Measurements from ENCODE around the gene GATM.

Gene GATM

GRCh38 chr15:45378149-45378912 lies at the start of gene GATM:
Gene GATM (minus strand): TSS chr15:45378544. CDS start chr15:45378453, 91 bp downstream.
- peak in 1 of 2 experiments; percentile 42 for DNase-seq

- no peak for DNase-seq
Observed at GRCh38 chr15:45427085-45427484, 48.7 kb upstream of the GATM start.

GRCh38 chr15:45425135-45425534 lies 46.8 kb upstream of the GATM start:
- no peak for DNase-seq

- no peak for DNase-seq
Observed at GRCh38 chr15:45424429-45424828, 46.1 kb upstream of the GATM start.

- no peak for DNase-seq
Observed at GRCh38 chr15:45417303-45417950, 39.1 kb upstream of the GATM start.

- no peak for DNase-seq
Observed at GRCh38 chr15:45414215-45414885, 36.0 kb upstream of the GATM start.

- DNase-seq = no peak
Observed at GRCh38 chr15:45409596-45409995, 31.3 kb upstream of the GATM start.

- no peak for DNase-seq
Observed at GRCh38 chr15:45407786-45408185, 29.4 kb upstream of the GATM start.

GRCh38 chr15:45402955-45403877 lies 24.9 kb upstream of the GATM start:
- no peak for DNase-seq

- peak; percentile 88 to 97 for DNase-seq
Observed at GRCh38 chr15:45402162-45402954, 24.0 kb upstream of the GATM start.

- peak in 1 of 2 experiments; percentile 28 for DNase-seq
Observed at GRCh38 chr15:45401665-45402161, 23.4 kb upstream of the GATM start.

- peak; percentile 13 to 64 for DNase-seq
Observed at GRCh38 chr15:45399381-45400212, 21.3 kb upstream of the GATM start.

- no peak for DNase-seq
Observed at GRCh38 chr15:45397116-45397665, 18.8 kb upstream of the GATM start.

- DNase-seq = no peak
Observed at GRCh38 chr15:45395943-45396342, 17.6 kb upstream of the GATM start.

GRCh38 chr15:45394681-45395080 lies 16.3 kb upstream of the GATM start:
- no peak for DNase-seq

GRCh38 chr15:45393851-45394250 lies 15.5 kb upstream of the GATM start:
- DNase-seq = no peak

- no peak for DNase-seq
Observed at GRCh38 chr15:45392584-45392855, 14.2 kb upstream of the GATM start.

GRCh38 chr15:45391746-45392583 lies 13.6 kb upstream of the GATM start:
- DNase-seq = no peak

- DNase-seq = no peak
Observed at GRCh38 chr15:45389351-45389750, 11.0 kb upstream of the GATM start.

Data from NCI-H446 (cell line).